Measurements from ENCODE around the gene PHF3.

Gene PHF3

GRCh38 chr6:63624091-63624490 lies 11.5 kb upstream of the PHF3 start:
- no peaks in the 10 kb centered on the region for H3K36me3 ChIP-seq (ENCODE audit: control insufficient read depth, insufficient read depth, low read length)
- no peak overlapping the region for H3K4me3 ChIP-seq (replicated peaks; ENCODE audit: low read depth, low read length)
- TF ChIP-seq CTCF (IDR thresholded peaks at IDR 0.05; ENCODE audit: insufficient read depth, low read length, poor library complexity, severe bottlenecking): no peak
- no peak for DNase-seq (ENCODE audit: extremely low read depth, insufficient read length)
- H3K27me3 ChIP-seq (replicated peaks; ENCODE audit: control insufficient read depth, insufficient read depth, low read length): no peaks in the 10 kb centered on the region

- no peak for TF ChIP-seq CTCF (IDR thresholded peaks at IDR 0.05; ENCODE audit: insufficient read depth, low read length, poor library complexity, severe bottlenecking)
- DNase-seq (ENCODE audit: extremely low read depth, insufficient read length): no peak
- Histone ChIP-seq H3K27me3 (replicated peaks; ENCODE audit: control insufficient read depth, insufficient read depth, low read length) (no peaks in the 10 kb centered on the region), H3K4me3 (replicated peaks; ENCODE audit: low read depth, low read length) (no peak overlapping the region), H3K36me3 (ENCODE audit: control insufficient read depth, insufficient read depth, low read length) (no peaks in the 10 kb centered on the region)
These were observed 5.1 kb upstream of the PHF3 start for GRCh38 chr6:63630466-63630865.

GRCh38 chr6:63634630-63635029 lies 972 bp upstream of the PHF3 start:
- TF ChIP-seq CTCF (IDR thresholded peaks at IDR 0.05; ENCODE audit: insufficient read depth, low read length, poor library complexity, severe bottlenecking): no peak
- DNase-seq (ENCODE audit: extremely low read depth, insufficient read length): no peak
- H3K4me3 ChIP-seq (replicated peaks; ENCODE audit: low read depth, low read length): no peak overlapping the region

GRCh38 chr6:63635215-63635587 lies 401 bp upstream of the PHF3 start:
- TF ChIP-seq CTCF (IDR thresholded peaks at IDR 0.05; ENCODE audit: insufficient read depth, low read length, poor library complexity, severe bottlenecking): no peak
- no peaks in the 10 kb centered on the region for H3K27me3 ChIP-seq (replicated peaks; ENCODE audit: control insufficient read depth, insufficient read depth, low read length)
- H3K36me3 ChIP-seq (ENCODE audit: control insufficient read depth, insufficient read depth, low read length): no peaks in the 10 kb centered on the region
- peak overlapping the region; percentile 67 for H3K4me3 ChIP-seq (replicated peaks; ENCODE audit: low read depth, low read length)
- DNase-seq (ENCODE audit: extremely low read depth, insufficient read length): no peak

More at GRCh38 chr6:63634630-63635029, 972 bp upstream of the PHF3 start:
- Histone ChIP-seq H3K27me3 (replicated peaks; ENCODE audit: control insufficient read depth, insufficient read depth, low read length) (no peaks in the 10 kb centered on the region), H3K36me3 (ENCODE audit: control insufficient read depth, insufficient read depth, low read length) (no peaks in the 10 kb centered on the region)

GRCh38 chr6:63636518-63637021 lies 968 bp downstream of the PHF3 start:
- Histone ChIP-seq H3K36me3 (ENCODE audit: control insufficient read depth, insufficient read depth, low read length) (no peaks in the 10 kb centered on the region), H3K27me3 (replicated peaks; ENCODE audit: control insufficient read depth, insufficient read depth, low read length) (no peaks in the 10 kb centered on the region), H3K4me3 (replicated peaks; ENCODE audit: low read depth, low read length) (peak overlapping the region; percentile 88)
- no peak for TF ChIP-seq CTCF (IDR thresholded peaks at IDR 0.05; ENCODE audit: insufficient read depth, low read length, poor library complexity, severe bottlenecking)
- DNase-seq (ENCODE audit: extremely low read depth, insufficient read length): no peak

- DNase-seq (ENCODE audit: extremely low read depth, insufficient read length): no peak
- Histone ChIP-seq H3K4me3 (replicated peaks; ENCODE audit: low read depth, low read length) (peak overlapping the region; percentile 88), H3K27me3 (replicated peaks; ENCODE audit: control insufficient read depth, insufficient read depth, low read length) (no peaks in the 10 kb centered on the region), H3K36me3 (ENCODE audit: control insufficient read depth, insufficient read depth, low read length) (no peaks in the 10 kb centered on the region)
- no peak for TF ChIP-seq CTCF (IDR thresholded peaks at IDR 0.05; ENCODE audit: insufficient read depth, low read length, poor library complexity, severe bottlenecking)
These were observed 2.4 kb downstream of the PHF3 start for GRCh38 chr6:63637865-63638445.

Measured in GM06990 (cell line).